Cortex of kidney (tissue), 1 donor: ENCODE results near the gene GSTM2.

Experiments
- DNase-seq: peaks from one replicate; lab custom pipeline; 2025; lab: John Stamatoyannopoulos, UW

Gene GSTM2

GRCh38 chr1:109667452-109668122 is at the start of gene GSTM2:
Gene GSTM2, plus strand, starts transcription at chr1:109668057. Its CDS starts 59 bp downstream, at chr1:109668116.
- no peak for DNase-seq

DNA sequence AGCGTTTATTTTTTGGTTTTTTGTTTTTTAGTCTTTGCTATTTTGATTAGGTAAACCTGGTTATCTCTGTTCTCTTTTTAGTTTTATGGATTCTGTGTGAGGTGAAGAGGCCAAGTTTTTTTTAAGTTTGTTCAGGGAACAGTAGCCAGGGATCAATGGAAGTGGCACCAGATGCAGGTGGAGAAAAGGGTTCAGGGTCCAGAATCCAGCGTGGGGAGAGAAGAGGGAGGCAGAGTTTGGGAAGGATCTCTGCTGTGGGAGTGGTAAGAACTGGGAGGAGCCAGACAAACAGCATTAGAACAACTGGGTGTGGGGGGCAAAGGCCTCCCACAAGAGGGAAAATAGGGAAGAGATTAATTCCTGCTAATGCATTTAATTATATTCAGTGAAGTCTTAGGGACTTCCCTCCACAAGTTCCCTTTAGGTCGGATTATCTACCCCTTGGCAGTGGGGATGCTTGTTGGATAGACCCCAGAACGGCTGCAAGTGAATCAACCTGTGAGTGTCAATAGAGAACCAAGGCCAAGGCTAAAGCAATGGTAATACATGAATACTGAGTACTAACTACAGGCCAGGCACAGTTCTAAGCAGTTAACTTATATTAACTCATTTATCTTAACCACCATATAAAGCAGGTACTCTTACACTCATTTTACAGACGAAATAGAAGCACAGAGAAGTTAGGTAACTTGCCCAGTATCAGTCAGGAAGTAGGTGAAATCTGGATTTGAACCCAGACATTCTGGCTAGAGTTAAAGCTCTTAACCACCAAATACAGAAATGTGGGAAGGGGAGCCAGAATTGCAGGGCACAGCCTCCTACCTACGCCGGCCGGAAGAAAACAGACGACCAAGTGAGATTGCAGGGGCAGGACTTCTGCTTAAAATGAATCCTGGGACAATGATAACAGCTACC is 48.9 kb upstream of the GSTM2 start:
- no peak for DNase-seq

DNA sequence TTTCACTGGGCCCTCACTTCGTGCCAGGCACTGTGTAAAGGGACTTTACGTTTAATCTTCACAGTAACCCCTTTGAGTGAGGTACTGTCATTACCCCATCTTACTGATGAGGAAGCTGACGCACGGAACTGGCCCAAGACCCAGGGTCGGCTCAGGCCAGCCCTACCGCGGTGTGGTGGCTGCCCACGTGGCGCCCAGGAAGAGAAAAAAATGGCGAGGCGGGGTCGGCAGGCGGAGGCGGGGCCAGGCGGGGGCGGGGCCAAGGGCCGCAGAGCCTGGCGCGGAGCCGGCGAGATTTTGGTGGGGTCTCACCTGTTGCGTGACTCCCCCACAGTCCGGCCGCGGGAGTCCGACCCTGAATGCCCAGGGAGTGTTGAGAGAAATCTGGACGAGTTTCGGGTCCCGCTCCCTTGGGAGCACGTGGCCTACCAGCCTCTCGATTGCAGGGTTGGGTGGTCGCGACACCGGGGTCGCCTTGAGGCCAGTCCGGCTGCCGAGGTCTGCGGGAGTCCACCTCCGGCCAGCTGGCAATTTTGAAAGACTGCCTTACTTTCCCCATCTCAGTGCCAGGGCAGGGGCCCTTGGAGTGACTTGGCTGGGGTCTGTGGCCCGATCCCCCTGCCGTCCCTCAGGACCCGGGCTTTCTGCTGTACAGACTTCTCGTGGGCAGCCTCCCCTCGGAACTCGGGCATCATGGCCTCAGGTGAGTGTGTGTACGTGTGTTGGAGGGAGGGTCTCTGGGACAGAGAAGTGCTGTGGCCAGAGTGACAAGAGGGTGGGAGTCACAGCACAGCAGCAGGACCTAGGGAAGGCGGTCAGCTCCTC is 48.1 kb upstream of the GSTM2 start, which contains the start of the genes AMPD2 and GNAT2:
AMPD2 (plus strand) TSS at position 262 of the 825 bp plus-strand sequence. CDS start 1,339 bp downstream, outside the sequence.
GNAT2 (minus strand) TSS at position 41 of the 825 bp plus-strand sequence. CDS start 6,746 bp downstream, outside the sequence.
- no peak for DNase-seq

- DNase-seq = no peak
Observed at GRCh38 chr1:109620401-109620791, 47.5 kb upstream of the GSTM2 start.

GRCh38 chr1:109620841-109621286 is 47.0 kb upstream of the GSTM2 start:
- DNase-seq = no peak

DNA sequence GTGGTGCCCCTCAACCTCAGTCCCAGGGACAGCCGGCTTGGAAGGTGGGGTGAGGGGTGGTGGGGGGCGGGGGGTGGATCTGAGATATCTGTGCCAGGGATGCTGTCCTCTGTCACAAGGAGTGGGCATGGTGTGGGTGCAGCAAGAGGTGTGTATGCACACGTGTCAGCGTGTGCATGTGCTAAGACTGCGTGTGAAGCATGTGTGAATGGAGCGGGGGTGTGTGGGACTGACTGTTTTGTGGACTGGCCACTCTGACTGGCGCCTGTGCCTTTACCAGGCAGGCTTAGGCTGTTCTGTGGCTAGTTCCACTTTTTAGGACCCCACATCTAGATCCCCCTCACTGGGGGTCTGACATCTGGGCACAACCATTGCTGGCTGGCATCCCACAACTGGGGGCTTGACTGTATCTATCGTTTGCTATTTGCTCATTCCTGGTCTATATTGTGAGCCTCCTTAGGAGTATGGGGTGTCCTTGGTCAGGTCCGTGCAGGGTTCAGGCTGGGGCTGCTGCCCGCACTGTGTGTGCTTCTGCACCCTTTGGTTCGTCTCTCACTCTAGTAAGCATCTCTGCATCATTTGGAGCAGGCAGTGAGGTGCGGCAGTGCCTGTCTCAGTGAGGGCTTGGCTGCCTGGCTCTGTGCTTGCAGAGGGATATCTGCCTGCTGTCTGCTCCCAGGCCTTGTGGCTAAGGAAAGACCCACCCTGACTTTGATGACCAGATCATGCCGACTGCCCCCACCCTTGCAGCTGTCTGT is 46.3 kb upstream of the GSTM2 start:
- no peak for DNase-seq

DNA sequence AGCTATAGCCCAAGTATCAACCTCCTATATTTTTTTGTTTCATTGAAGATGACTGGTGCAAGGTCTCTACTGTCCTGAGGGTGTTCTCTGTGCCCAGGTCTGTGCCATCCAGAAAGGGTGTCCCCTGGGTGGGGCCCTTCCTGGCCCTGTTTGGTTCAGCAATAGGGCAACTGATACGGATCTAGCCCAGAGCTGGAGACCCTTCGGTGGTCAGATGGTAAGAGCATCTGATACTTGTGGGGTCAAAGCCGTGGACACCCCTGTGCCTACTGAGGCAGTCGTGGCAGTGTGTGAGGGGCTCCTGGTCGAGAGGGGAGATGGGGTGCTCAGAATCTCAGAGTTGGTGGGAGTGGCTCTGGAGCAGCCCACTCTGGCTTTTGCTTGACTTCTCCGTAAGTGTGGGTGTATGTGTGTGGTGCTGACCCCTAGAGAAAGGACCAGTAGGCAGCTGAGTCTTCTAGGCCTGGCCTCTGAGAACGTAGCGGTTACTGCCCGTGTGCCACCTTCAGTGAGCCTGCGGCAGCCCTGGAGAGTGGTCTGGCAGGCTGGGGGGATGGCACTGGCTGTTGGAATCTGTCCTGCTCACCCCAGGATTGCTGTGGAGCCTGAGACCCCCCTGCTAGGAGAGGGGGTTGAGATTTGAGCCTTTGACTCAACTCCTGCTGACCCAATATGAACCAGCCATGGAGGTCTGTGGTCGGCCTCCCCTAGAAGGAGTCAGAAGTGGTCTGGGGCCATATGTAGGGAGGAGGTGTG is 45.5 kb upstream of the GSTM2 start:
- no peak for DNase-seq

- DNase-seq = no peak
Observed at GRCh38 chr1:109622895-109623294, 45.0 kb upstream of the GSTM2 start.

DNA sequence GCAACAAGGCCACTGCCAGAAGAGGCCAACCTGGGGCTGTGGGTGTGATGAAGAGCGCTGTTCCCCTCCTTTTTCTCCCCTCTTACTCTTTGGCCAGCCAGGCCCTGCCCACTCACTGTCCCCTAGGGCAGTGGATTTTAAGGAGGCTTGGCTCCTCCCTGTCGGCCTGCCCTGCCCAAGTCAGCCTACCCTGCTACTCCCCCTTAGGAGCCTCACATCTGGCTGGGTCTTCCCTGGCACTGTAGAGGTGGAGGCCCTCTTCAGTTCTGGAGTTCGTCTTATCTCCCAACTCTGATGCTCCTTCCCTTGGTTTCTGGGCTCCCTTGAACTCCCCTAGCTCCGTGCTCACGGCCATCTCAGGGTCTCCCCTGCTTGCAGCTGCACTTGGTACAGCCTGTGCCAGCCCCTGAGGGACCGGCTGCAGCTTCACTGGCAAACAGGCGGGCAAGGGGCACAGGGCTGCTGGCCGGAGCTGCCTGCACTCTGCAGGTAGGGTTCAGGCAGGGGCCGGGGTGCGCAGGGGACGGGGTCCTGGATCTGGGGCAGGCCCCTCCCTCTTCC is 44.2 kb upstream of the GSTM2 start:
- no peak for DNase-seq

GRCh38 chr1:109624201-109625010 is 43.5 kb upstream of the GSTM2 start:
- no peak for DNase-seq

- no peak for DNase-seq
Observed at GRCh38 chr1:109625176-109625575, 42.7 kb upstream of the GSTM2 start.

DNA sequence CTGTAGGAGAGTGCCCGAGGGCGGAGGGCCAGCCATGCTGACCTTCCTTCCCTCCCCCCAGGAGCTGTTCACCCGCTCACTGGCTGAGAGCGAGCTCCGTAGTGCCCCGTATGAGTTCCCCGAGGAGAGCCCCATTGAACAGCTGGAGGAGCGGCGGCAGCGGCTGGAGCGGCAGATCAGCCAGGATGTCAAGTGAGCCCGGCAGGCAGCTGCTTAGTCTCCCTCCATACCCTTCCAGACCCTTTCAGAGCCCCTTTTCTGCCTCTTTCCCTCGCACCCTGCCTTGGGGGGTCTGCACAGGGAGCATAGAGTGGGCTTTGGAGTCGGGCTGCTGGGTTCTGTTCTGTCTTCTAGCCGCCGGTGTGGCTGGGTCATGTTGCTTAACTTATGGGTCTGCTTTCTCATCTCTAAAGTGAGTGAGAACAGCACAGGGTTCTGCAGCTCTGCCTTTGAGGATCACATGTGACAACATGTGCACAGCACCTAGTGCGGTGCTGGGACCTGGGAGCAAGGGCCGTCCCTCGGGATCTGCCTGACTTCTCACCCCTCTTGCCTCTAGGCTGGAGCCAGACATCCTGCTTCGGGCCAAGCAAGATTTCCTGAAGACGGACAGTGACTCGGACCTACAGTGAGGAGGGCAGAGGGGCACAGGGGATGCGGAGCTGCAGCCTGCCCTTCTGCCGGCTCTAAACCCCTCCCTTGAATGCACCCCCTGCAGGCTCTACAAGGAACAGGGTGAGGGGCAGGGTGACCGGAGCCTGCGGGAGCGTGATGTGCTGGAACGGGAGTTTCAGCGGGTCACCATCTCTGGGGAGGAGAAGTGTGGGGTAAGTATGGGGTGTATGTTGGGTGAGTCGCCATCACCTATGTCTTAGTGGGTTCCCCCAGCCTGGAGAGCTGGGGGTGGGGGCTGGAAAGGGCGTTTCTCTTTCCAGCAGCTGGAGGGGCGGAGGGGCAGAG is 42.0 kb upstream of the GSTM2 start:
- DNase-seq = no peak

DNA sequence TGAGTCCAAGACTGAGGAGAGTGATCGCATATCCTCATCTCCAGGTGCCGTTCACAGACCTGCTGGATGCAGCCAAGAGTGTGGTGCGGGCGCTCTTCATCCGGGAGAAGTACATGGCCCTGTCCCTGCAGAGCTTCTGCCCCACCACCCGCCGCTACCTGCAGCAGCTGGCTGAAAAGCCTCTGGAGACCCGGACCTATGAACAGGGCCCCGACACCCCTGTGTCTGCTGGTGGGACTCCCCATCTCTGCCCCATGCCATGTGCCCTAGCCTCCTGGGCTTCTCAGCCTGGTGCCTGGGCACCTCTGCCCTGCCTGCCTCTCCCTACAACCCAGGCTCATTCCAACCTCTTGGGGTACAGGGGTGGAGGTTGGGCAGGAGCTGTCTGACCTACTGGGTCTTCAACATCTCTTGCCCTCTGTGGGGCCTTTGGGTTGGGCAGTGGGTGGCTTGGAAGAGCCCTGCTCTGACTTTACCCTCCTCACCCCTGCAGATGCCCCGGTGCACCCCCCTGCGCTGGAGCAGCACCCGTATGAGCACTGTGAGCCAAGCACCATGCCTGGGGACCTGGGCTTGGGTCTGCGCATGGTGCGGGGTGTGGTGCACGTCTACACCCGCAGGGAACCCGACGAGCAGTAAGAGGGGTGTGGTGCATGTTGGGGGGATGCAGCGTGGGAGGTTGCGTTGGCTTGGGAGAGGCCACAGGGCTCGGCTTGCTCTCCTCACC is 41.0 kb upstream of the GSTM2 start:
- DNase-seq = no peak

GRCh38 chr1:109627692-109628399 is 40.0 kb upstream of the GSTM2 start:
- no peak for DNase-seq

DNA sequence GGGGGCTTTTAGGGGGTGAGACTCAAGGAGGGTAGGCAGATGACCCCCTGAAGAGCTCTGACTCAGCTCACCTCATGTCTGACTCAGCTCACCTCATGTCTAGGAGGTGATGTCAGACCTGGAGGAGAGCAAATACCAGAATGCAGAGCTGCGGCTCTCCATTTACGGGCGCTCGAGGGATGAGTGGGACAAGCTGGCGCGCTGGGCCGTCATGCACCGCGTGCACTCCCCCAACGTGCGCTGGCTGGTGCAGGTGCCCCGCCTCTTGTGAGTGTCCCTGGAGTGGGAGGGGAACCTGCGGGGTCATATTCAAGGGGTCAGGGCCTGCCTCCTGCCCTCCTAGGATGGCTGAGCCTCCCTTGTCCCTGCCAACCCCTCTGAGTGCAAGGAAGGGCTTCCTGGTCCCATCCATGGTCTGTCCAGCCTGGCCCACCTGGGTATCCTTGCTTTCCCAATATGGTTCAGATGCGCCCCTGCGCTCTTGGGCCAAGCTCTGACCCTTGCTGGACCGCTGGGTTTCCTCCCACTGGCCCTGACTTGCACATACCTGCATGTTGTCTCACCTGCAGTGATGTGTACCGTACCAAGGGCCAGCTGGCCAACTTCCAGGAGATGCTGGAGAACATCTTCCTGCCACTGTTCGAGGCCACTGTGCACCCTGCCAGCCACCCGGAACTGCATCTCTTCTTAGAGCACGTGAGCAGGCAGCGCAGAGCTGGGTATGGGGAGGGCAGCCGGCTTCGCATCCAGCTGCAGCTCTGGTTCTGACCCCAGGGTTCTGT is 39.1 kb upstream of the GSTM2 start:
- no peak for DNase-seq
